Neural crest cell (in vitro differentiated cells): ENCODE data around the gene RPL36A. TPM values are rescaled to one million over a fixed set of nuclear protein-coding genes. Genes with fewer than 3 reads are reported as not detected.
A peak's percentile ranks its signal among the peaks of the same experiment; 100 is the strongest.

ENCODE experiments used
- DNase-seq: peaks from one replicate; pipeline ENCODE4 v3.0.0; 2021; ENCODE audit warnings: low read depth, mixed read lengths, low spot score
- H3K27ac Mint-ChIP-seq: one replicate; pipeline ENCODE4 v1.8.0; 2021; ENCODE audit warnings: mild to moderate bottlenecking, mixed read lengths; ENCODE audit not compliant: unreplicated experiment
- H3K27me3 Mint-ChIP-seq: 2 replicates; pipeline ENCODE4 v1.8.0; 2021; ENCODE audit warnings: low read depth, mild to moderate bottlenecking, mixed read lengths
- H3K36me3 Mint-ChIP-seq: 2 replicates; pipeline ENCODE4 v1.8.0; 2021; ENCODE audit warnings: low read depth, mild to moderate bottlenecking, mixed read lengths
- H3K4me1 Mint-ChIP-seq: 2 replicates; pipeline ENCODE4 v1.8.0; 2021; ENCODE audit warnings: mixed read lengths
- H3K4me3 Mint-ChIP-seq: one replicate; pipeline ENCODE4 v1.8.0; 2021; ENCODE audit warnings: mild to moderate bottlenecking, mixed read lengths
- H3K9me3 Mint-ChIP-seq: 2 replicates; pipeline ENCODE4 v1.8.0; 2021; ENCODE audit warnings: mixed read lengths
- CTCF ChIP-seq: fragments of 200-600 bp; sonication (generic); conservative IDR thresholded peaks from 2 replicates; pipeline ENCODE4 v1.5.0; 2021; ENCODE audit warnings: antibody characterized with exemption, mild to moderate bottlenecking
- total RNA-seq: library from RNA; stranded (reverse); gene quantifications from 2 replicates; pipeline ENCODE4 v1.2.1, GENCODE V29; 2021

The RPL36A gene
- total RNA-seq, 1 donor from 2014 or later = 316 TPM

- Mint-ChIP-seq H3K27me3 (peaks cover 2% of the 10 kb centered on the region), H3K27ac (no peak within 1 kb of the TSS), H3K4me1 (peaks cover 17% of the 10 kb centered on the region), H3K9me3 (no peaks in the 10 kb centered on the region), H3K36me3 (peaks cover 2% of the 10 kb centered on the region), H3K4me3 (no peak within 1 kb of the TSS)
- no peak for DNase-seq
- TF ChIP-seq CTCF = no peak
Observed at GRCh38 chrX:101385795-101386541, 4.8 kb upstream of the RPL36A start, which contains the start of gene BTK. Gene BTK, minus strand, starts transcription at chrX:101386191. Its CDS starts 10,907 bp downstream, at chrX:101375284.

DNA sequence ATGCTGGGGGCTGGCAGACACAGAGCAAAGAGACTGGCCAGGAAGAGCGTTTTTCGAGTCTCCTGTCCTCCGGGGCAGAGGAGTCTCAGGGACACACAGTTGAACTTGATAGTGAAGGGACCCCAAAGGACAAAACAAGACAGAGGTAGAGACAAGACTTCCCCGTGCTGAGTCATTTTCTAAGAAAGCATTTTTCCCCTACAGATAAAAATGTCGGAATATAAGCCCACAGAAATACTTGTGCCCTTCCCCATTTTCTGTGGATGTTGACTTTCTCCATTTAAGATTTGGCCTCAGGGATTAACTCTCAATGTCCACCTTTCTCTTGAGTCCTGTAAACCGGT is 4.3 kb upstream of the RPL36A start:
- Mint-ChIP-seq H3K36me3 (peaks cover 6% of the 10 kb centered on the region), H3K27me3 (peaks cover 3% of the 10 kb centered on the region), H3K27ac (no peak overlapping the region), H3K4me3 (no peak overlapping the region), H3K4me1 (peaks cover 22% of the 10 kb centered on the region), H3K9me3 (no peaks in the 10 kb centered on the region)
- DNase-seq = no peak
- no peak for TF ChIP-seq CTCF

DNA sequence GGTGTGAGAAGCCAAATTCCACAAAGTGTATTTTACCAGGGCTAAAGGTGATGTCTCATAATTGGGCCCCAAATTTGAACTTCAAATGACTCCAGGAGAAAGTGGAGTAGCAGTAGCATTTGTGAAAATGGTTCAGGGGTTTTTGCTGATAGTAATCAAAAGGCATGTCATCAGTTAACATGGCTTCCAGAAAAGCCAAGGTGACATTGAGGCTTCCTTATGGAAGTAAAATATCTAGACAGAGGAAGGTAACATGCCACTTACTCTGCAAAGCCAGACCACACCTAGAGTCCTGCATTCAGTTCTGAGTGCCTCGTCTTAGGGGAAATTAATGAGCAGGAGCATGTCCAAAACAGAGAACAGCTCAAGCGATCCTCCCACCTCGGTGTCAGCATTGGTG is 2.2 kb upstream of the RPL36A start:
- no peak overlapping the region for H3K4me3 Mint-ChIP-seq
- TF ChIP-seq CTCF = no peak
- H3K36me3 Mint-ChIP-seq = peaks cover 19% of the 10 kb centered on the region
- H3K4me1 Mint-ChIP-seq = peaks cover 30% of the 10 kb centered on the region
- no peak for DNase-seq
- H3K27ac Mint-ChIP-seq = no peak overlapping the region
- H3K9me3 Mint-ChIP-seq = no peaks in the 10 kb centered on the region
- peaks cover 3% of the 10 kb centered on the region for H3K27me3 Mint-ChIP-seq

- Mint-ChIP-seq H3K4me1 (peaks cover 28% of the 10 kb centered on the region), H3K27me3 (peaks cover 3% of the 10 kb centered on the region), H3K4me3 (peak overlapping the region; percentile 100), H3K9me3 (no peaks in the 10 kb centered on the region), H3K27ac (peak overlapping the region; percentile 99), H3K36me3 (peaks cover 26% of the 10 kb centered on the region)
- no peak for DNase-seq
- no peak for TF ChIP-seq CTCF
Observed at GRCh38 chrX:101391831-101392230, 1.0 kb downstream of the RPL36A start.

GRCh38 chrX:101393530-101394305 is 2.9 kb downstream of the RPL36A start:
- no peak for TF ChIP-seq CTCF
- no peaks in the 10 kb centered on the region for H3K9me3 Mint-ChIP-seq
- H3K27me3 Mint-ChIP-seq = peaks cover 3% of the 10 kb centered on the region
- no peak overlapping the region for H3K27ac Mint-ChIP-seq
- peak overlapping the region; percentile 100 for H3K4me3 Mint-ChIP-seq
- DNase-seq = no peak
- H3K4me1 Mint-ChIP-seq = peaks cover 28% of the 10 kb centered on the region
- H3K36me3 Mint-ChIP-seq = peaks cover 26% of the 10 kb centered on the region
